HCT116 (cell line): ENCODE data around the gene PADI3. TPM values are rescaled to one million over a fixed set of nuclear protein-coding genes. Genes with fewer than 3 reads are reported as not detected.
A peak's percentile ranks its signal among the peaks of the same experiment; 100 is the strongest.

ENCODE experiments used
- ATAC-seq: fragments of 200-7000 bp; cut with Tn5 transposase; 2 replicates; pipeline ENCODE4 v1.9.1; 2020; ENCODE audit warnings: mild to moderate bottlenecking, moderate library complexity
- BruUV-seq: library from RNA; stranded (reverse); fragments of 400-500 nt; replicated peaks from 2 replicates; lab custom pipeline; 2021; lab: Mats Ljungman, UMichigan
- CTCF ChIA-PET: fragments of 300-600 bp; sonication (Branson Sonifier 250); formaldehyde crosslinking; loops from one replicate; lab custom pipeline; 2021; ENCODE audit warnings: antibody characterized with exemption; lab: Charles Lee
- POLR2A ChIA-PET: fragments of 300-600, 350-600 bp; sonication (Branson Sonifier 250); formaldehyde crosslinking; loops from one replicate; lab custom pipeline; 2021; ENCODE audit warnings: antibody characterized with exemption; lab: Charles Lee
- RAD21 ChIA-PET, 2 experiments: fragments of 300-600 bp; sonication (Branson Sonifier 250); formaldehyde crosslinking; loops; one replicate each; lab custom pipeline; 2023; ENCODE audit warnings: low total read pairs in 2 of 2; ENCODE audit not compliant: uncharacterized antibody in 2 of 2, unreplicated experiment in 2 of 2, low non-redundant PET in 1 of 2; lab: Charles Lee
- DNase-seq: peaks from one replicate; pipeline ENCODE4 v3.0.0-alpha.2; 2010; ENCODE audit warnings: low read depth, low spot score
- H2AFZ ChIP-seq: fragments of 200-600 bp; shearing (Covaris generic), sonication (generic); 2 replicates; pipeline ENCODE4 v1.6.1; 2017; ENCODE audit warnings: low read depth, mixed run types, mixed read lengths, antibody characterized with exemption, low read length; ENCODE audit not compliant: poor library complexity, severe bottlenecking
- H3K27ac ChIP-seq: 2 replicates; pipeline ENCODE4 v1.5.1; 2012; ENCODE audit warnings: low read depth, low read length
- H3K27me3 ChIP-seq: fragments of 200-600 bp; sonication (generic); 2 replicates; pipeline ENCODE4 v1.6.1; 2016; ENCODE audit warnings: mixed run types, low read length, mixed read lengths; ENCODE audit not compliant: insufficient read depth
- H3K36me3 ChIP-seq, 2 experiments: fragments of 200-500 bp in 1 of 2; fragments of 200-600 bp in 1 of 2; sonication (Bioruptor generic) in 1 of 2; sonication (generic) in 1 of 2; 2 replicates each; pipeline versions ENCODE4 v1.5.1 to v1.6.1; 2014 to 2016; ENCODE audit warnings: low read length in 2 of 2, inconsistent platforms in 1 of 2, mixed read lengths in 1 of 2, mixed run types in 1 of 2; ENCODE audit not compliant: insufficient read depth in 2 of 2, control insufficient read depth in 1 of 2
- H3K4me1 ChIP-seq, 2 experiments: fragments of 200-600 bp in 1 of 2; sonication (generic) in 1 of 2; 2 replicates each; pipeline versions ENCODE4 v1.5.1 to v1.6.1; 2012 to 2017; ENCODE audit warnings: low read length in 2 of 2, inconsistent platforms in 1 of 2, mild to moderate bottlenecking in 1 of 2, mixed read lengths in 1 of 2, mixed run types in 1 of 2, moderate library complexity in 1 of 2; ENCODE audit not compliant: insufficient read depth in 2 of 2, control insufficient read depth in 1 of 2
- H3K4me2 ChIP-seq: fragments of 200-600 bp; sonication (generic); 2 replicates; pipeline ENCODE4 v1.6.1; 2017; ENCODE audit warnings: mixed run types, low read length, mixed read lengths
- H3K4me3 ChIP-seq, 2 experiments: fragments of 200-600 bp in 1 of 2; sonication (generic) in 1 of 2; replicated peaks in 1 of 2; 2 replicates each; pipeline ENCODE4 v1.5.1; 2011 to 2016; ENCODE audit warnings: low read length in 2 of 2, control low read depth in 1 of 2, low read depth in 1 of 2, mild to moderate bottlenecking in 1 of 2, mixed read lengths in 1 of 2, mixed run types in 1 of 2
- H3K79me2 ChIP-seq: fragments of 200-600 bp; sonication (generic); 2 replicates; pipeline ENCODE4 v1.6.1; 2017; ENCODE audit warnings: mild to moderate bottlenecking, mixed run types, low read length, moderate library complexity, mixed read lengths; ENCODE audit not compliant: insufficient read depth
- H3K9ac ChIP-seq: fragments of 200-600 bp; sonication (generic); 2 replicates; pipeline ENCODE4 v1.6.1; 2016; ENCODE audit warnings: low read length, mixed read lengths
- H3K9me2 ChIP-seq: fragments of 200-600 bp; sonication (generic), shearing (Covaris generic); 2 replicates; pipeline ENCODE4 v1.6.1; 2017; ENCODE audit warnings: mixed run types, mild to moderate bottlenecking, moderate library complexity; ENCODE audit not compliant: insufficient read depth
- H3K9me3 ChIP-seq, 2 experiments: fragments of 200-500 bp in 1 of 2; fragments of 200-600 bp in 1 of 2; sonication (Bioruptor generic) in 1 of 2; sonication (generic) in 1 of 2; 2 replicates each; pipeline ENCODE4 v1.6.1; 2014 to 2017; ENCODE audit warnings: low read length in 2 of 2, mixed read lengths in 2 of 2, inconsistent platforms in 1 of 2, low read depth in 1 of 2, mild to moderate bottlenecking in 1 of 2, mixed run types in 1 of 2, moderate library complexity in 1 of 2; ENCODE audit not compliant: control insufficient read depth in 1 of 2, insufficient read depth in 1 of 2
- H4K20me1 ChIP-seq: fragments of 200-600 bp; sonication (generic), shearing (Covaris generic); 2 replicates; pipeline ENCODE4 v1.6.1; 2017; ENCODE audit warnings: mixed run types, mild to moderate bottlenecking, moderate library complexity; ENCODE audit not compliant: insufficient read depth
- CBX3 ChIP-seq: IDR thresholded peaks from 2 replicates; pipeline ENCODE4 v1.6.1; 2012; ENCODE audit warnings: low read depth
- CEBPB ChIP-seq: IDR thresholded peaks from 2 replicates; pipeline ENCODE4 v1.6.1; 2012; ENCODE audit warnings: low read depth
- EZH2 ChIP-seq: fragments of 200-600 bp; sonication (generic); IDR thresholded peaks from 2 replicates; pipeline ENCODE4 v1.6.1; 2017; ENCODE audit warnings: antibody characterized with exemption, mixed run types
- EZH2phosphoT487 ChIP-seq: fragments of 200-600 bp; IDR thresholded peaks from 2 replicates; pipeline ENCODE4 v1.6.1; 2018; ENCODE audit warnings: antibody characterized with exemption, borderline replicate concordance
- MAX ChIP-seq: IDR thresholded peaks from 2 replicates; pipeline ENCODE4 v1.6.1; 2012
- REST ChIP-seq: IDR thresholded peaks from 2 replicates; pipeline ENCODE4 v1.6.1; 2012; ENCODE audit warnings: low read depth
- SIN3A ChIP-seq: IDR thresholded peaks from 2 replicates; pipeline ENCODE4 v1.6.1; 2012; ENCODE audit warnings: low read depth
- intact Hi-C: fragments of 100-400 bp; cut with micrococcal nuclease; formaldehyde crosslinking; loops from 2 replicates; pipeline ENCODE4 v1.10.0; 2022
- total RNA-seq: library from RNA; stranded (reverse); gene quantifications from one replicate; pipeline ENCODE4 v1.2.1, GENCODE V29; 2021; ENCODE audit not compliant: unreplicated experiment

The PADI3 gene
- total RNA-seq, 1 experiment from 2014 or later: 0.93 TPM

GRCh38 chr1:17245816-17246325, 3.0 kb upstream of the PADI3 start (continued):
- TF ChIP-seq REST (no peak), CBX3 (no peak), CEBPB (no peak), SIN3A (no peak), EZH2 (no peak), MAX (no peak)

GRCh38 chr1:17246971-17247370, 1.9 kb upstream of the PADI3 start:
- DNase-seq (no peak), ATAC-seq (no peak)
- POLR2A ChIA-PET: interaction anchor here (0.9 kb wide), 1 partner anchor 10 kb away, joined by 3 read pairs; no protein-coding TSS in a partner anchor
- no peak overlapping the region for H3K27ac ChIP-seq
- CTCF ChIA-PET: interaction anchor here (1.1 to 3.6 kb wide), 4 partner anchors 10 to 121 kb away, joined by 3 to 14 read pairs (median 4); no protein-coding TSS in a partner anchor
- BruUV-seq: no TSS peak
- no peak overlapping the region for H3K4me3 ChIP-seq
- intact Hi-C loops: no loop called here
- RAD21 ChIA-PET: no interaction called here
- peaks cover 28 to 56% of the 10 kb centered on the region in 2 experiments for H3K4me1 ChIP-seq
- TF ChIP-seq EZH2phosphoT487: no peak
- no peak for TF ChIP-seq SIN3A
- 0 out of 2 replicates have a peak overlapping the region, but pooled peaks have one; percentile 19 for H3K4me2 ChIP-seq
- H3K9ac ChIP-seq: no peak overlapping the region
- no peaks in the 10 kb centered on the region for H3K36me3 ChIP-seq
- H2AFZ ChIP-seq: no peak overlapping the region
- no peaks in the 10 kb centered on the region for H4K20me1 ChIP-seq
- H3K9me2 ChIP-seq: no peaks in the 10 kb centered on the region
- H3K27me3 ChIP-seq: no peaks in the 10 kb centered on the region
- no peaks in the 10 kb centered on the region for H3K79me2 ChIP-seq
- H3K9me3 ChIP-seq: no peaks in the 10 kb centered on the region
